NOMO-1 treated with DMSO at 0.1 percent for 48 hours (cell line): ENCODE data around the gene RNF152.

Experiments used
- DNase-seq: peaks from one replicate; lab custom pipeline; 2025; ENCODE audit not compliant: unreplicated experiment; lab: John Stamatoyannopoulos, UW

Gene RNF152

DNA sequence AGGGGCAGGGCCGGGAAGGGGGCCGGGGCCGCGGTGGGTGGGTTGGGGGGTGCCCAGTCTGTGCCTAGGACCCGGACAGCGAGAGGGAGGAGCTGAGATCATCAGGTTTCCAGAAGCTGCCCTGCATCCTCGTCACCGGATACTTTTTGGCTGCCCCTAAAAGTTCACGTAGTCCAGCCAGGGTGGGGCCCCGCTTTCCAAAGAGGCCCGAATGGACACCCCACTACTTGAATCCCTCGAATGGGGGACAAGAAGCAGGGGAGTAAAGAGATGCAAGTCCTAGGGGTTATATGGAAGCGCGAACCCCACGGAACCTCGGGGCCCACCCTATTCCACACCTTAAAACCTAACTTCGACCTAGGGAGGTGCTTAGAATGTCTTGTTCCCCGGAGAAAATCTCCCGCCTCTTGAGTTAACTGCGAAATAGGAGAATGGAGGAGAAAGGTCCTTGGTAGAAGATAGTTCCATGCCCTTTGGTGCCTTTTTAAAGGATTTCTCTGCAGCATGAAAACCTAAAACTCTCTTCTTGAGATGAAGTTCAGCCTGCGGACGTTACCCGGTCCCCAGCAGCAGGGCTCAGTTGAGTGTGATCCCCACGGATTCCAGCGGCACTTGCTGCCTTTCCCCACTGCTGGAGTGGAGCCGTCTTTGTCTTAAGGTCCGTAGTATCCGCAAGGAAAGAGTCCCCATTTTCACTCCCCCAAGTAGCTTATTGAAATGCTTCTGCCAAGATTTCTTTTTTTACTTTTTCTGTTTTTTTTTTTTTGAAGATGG, 2.1 kb upstream of the RNF152 start:
- DNase-seq = no peak

DNA sequence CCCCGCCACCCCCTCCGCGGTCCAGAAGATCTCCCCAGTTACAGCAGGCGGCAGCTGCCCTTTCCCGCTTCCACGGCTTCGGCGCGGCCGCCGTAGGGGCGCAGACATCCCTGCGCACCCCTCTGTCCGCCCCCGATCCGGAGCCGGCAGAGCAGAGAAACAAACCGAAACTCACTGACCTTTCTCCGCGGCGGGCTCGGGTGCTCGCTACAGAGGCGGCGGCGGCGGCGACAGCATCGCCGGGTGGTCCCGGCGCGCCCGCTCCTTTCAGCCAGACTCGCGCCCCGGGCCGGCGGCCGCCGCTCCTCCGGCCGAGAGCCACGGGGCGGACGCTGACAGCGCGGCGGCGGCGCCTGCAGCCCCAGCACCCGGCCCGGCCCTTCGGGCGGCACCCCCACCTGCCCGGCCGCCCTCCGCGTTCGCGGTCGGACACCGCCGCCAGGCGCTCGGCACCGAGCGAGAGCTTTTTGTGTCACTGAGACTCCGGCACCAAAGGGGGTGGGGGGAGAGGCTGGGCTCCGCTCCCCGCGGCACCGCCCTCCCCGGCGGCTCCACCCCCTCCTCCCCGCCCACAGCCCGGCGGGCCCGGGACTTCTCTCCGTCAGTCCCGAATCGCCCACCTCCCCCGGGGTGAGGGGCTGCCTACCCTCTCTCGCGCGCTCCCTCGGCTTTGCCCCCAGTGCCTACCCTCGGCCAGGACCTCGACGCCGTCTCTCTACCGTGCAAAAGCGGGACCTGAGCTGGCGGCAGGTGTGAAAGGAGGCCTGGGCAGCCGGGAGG, 1.4 kb upstream of the RNF152 start:
- DNase-seq = no peak

DNA sequence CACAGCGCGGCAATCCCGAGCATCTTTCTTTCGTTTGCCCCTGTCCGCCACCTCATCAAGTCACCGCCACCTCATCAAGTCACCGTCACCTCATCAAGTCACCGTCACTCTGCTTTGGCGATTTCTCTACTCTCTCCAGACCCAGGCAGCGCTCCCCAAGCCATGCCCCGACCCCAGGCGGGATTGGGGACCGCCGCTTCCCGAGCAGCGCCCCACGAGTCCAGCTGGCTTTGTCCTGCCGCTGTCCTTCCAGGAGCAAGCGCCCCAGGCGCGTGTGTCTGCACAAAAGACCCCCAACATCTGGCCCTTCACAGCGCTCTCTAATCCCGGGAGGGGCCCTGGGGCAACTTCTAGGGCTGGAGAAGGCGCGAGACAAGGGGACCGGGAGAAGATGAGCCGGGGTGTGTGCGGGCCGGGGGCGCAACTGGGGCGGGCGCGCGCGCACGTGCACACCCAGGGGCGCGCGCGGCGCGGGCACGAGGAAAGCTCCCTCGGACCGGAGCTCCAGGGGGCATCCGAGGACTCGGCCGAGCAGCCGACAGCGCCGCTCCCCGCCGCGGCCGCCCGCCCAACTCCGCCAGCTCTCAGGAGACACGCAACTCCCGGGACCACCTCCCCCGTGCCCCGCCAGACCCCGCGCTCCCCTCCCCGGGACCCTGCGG, 633 bp upstream of the RNF152 start:
- DNase-seq = no peak

DNA sequence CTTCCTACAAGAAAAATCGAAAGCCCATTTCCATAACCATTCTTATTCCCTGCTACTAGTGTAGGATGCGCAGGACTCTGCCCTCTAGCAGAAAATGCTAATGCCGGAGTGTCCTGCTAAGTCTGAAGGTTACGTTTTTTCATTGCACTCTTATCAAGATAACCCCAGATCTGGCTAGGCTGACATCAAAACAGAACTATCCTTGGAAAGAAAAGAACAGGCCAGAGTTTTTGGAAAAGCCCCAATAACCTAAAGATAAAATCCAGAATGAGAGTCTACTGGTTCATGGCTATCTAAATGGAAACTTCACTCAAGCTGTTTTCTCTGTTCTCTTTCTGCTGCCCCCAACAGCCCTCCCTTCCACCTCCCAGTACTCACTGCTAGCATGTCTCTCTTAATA, 913 bp downstream of the RNF152 start:
- DNase-seq = no peak

DNA sequence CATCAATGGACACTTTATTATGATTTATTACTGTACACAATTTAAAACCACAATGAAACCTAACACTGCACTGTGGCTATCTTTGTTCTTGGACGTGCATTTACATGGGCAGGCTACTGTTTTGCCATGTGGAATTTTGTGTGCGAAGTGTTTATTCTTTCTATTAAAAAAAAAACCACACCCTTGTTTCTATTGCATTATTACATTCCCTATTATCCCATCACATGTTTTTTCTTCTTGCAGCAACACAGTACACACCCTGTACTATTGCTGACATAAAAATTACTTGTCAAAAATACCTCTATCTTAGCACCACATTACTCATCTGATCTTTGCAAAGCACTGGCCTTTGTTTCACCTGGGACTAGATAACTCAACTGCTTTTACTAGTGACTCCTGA, 1.5 kb downstream of the RNF152 start:
- no peak for DNase-seq

DNA sequence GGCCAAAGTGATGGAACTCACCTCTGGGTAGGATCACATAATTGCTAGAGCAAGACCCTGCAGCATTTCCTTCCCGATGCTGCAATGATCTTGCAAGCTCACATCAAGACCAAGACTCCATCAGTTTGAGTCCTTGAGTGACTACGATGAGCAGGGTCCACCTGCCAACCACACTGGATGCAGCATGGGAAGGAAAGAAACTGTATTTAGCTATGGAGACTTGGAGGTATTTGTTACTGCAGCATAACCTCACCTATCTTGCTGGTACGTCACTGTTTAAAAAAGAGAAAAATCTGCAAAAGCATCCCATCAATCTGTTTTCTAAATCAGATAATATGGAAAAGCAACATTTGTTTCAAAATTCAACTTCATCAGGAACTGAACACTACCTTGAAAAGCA, 2.5 kb downstream of the RNF152 start:
- no peak for DNase-seq

DNA sequence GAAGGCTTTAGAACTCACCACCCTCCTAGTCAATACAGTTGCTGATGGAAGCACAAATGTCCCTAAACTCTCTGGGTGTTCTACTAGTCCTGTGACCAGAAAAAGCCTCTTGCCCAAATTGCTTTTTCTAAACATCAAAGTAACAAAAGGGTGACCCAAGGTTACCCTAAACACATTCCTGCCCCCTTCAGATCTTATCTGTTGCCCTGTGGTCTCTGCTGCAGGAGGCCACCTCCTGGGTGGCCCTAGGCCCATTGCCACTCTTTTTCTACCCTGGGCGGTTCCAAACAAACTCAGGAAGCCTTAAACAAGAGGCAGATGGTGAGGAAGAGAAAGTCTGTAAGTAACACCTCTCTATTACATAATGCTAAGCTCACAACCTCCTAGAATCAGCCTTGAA, 3.3 kb downstream of the RNF152 start:
- DNase-seq = no peak

DNA sequence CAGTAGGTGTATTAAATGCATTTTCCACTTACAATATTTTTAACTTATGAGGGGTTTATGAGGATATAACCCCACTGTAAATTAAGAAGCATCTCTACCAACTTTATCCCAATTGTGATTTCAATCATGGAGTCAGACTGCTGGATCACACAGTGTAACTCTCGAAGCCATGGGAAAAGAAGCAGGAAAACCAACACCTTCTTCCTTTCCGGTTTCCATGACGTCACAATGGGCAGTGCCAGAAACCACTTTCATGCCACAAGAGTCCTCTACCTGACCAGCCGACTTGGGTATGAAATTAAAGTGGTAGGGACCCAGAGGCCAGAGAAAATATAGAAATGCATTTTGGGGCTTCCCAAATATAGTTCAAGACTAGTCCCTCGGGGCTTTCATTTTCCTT, 4.2 kb downstream of the RNF152 start:
- DNase-seq = no peak

DNA sequence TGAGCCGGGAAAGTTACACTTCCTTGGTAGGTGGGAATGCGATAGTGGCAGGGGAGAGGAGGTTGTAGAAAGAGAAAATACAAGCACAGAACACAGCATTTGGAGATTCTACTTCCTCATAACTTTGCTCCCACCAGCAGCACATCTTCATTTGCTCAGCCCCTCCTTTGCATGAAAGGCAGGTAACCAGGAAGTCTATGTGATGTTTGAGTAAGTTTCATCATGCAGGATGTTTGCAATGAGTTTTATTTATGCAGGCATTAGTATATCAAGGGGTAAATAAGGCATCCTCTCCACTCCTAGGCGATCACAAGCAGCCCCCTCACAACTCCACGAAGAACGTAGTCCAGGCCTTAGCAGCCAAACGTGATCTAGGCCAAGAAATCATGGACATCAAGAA, 5.0 kb downstream of the RNF152 start:
- DNase-seq = no peak

DNA sequence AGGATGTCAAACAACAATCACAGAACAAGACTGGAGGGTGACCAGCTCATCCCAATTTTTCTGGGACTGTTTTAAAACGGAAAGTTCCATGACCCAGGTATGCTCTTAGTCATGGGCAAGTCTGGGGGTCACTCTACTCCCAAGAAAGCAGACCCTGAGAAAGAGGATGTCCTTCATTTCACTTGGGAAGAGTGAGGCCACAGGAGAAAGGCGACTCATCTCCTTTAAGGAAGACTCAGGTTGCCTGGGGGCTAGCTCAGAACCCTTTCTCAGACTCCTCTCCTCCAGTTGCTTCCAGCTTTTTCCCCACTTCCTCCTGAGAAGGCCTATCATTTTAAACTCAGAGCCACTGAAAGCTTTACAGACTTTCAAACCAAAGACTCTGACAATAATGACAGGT, 9.3 kb downstream of the RNF152 start:
- DNase-seq = no peak

DNA sequence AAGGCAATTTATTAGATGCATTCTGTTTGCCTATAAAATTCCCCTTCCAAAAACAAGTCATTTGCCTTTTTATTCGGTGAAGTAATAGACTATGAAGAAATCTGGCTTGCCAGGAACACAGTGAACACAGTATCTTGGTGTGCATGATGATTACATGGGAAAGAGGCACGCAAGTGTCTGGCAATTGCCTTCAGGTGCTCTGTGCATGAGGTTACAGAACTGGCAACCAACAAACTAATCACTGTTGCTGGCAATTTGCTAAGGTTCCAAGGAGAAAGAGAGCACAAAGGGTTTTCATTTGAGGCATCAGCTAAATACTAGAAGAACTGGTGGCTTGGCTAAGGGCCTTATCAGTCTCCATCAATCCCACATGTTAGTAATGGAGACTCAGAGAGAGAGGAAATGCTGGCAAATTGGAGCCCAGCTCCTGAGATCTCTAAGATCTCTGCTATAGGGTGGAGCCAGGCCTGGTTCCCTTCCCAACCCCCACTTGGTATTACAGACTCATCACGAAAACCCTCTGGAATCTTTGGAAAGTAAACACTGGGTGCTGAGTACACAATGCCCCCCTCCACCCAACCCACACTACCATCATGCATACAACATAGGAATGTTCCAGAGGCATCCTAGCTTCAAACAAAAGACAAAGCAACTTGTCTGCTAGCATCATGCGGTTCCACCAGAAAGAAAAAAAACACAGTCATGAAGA, 10.4 kb downstream of the RNF152 start:
- DNase-seq = no peak

DNA sequence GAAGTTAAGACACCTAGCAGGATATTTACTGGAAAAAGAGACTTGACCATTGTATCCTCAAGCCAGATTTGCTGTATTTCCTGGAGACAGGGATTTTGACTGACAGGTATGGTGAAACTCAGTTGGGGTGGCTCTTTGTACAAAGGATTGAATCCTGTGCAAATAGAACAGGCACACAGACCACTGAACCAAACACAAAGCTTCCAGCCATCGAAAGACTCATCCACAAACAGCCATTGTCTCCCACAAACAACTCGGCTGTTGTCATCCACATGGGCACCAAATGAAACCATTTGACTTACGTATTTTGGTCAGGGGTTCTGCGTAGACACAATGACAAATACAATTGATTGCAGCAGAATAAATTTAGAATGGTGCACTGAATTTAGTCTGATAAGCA, 15.9 kb downstream of the RNF152 start:
- DNase-seq = no peak

DNA sequence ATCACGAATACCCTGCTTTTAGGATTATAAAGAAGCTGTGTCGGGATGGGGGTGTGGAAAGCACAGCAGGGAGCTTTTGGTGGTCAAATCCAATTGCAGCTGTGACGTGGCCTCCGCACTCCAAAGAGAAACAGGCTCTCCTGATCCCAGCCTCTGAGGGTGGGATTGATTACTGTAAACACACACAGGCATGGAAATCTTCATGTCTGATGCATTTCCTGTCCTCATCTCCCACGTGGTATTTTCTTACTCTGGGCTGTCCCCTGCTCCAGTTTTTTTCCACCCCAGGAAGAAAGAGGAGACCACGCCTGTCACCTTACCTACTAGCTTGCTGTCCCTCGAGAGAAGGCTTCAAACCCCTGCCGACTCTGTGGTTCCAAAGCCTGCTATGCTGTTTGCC, 22.7 kb downstream of the RNF152 start:
- no peak for DNase-seq

DNA sequence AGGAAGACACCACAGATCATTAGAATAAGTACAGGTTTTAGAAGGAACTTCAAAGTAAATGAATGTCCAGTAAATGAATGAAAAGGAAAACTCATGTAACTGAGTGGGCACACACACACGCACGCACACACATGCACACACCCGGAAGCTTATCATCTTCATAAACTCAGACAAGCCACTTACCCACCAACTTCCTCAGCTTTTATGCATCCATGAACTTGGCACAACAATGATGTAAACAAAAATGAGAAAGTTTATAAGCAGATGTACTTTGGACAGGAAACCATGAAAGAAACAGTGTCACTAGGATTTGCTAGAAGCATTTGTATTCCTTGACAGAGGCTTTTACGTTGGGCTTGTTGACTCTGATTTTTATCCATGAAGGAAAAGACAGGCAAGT, 23.2 kb downstream of the RNF152 start:
- no peak for DNase-seq

DNA sequence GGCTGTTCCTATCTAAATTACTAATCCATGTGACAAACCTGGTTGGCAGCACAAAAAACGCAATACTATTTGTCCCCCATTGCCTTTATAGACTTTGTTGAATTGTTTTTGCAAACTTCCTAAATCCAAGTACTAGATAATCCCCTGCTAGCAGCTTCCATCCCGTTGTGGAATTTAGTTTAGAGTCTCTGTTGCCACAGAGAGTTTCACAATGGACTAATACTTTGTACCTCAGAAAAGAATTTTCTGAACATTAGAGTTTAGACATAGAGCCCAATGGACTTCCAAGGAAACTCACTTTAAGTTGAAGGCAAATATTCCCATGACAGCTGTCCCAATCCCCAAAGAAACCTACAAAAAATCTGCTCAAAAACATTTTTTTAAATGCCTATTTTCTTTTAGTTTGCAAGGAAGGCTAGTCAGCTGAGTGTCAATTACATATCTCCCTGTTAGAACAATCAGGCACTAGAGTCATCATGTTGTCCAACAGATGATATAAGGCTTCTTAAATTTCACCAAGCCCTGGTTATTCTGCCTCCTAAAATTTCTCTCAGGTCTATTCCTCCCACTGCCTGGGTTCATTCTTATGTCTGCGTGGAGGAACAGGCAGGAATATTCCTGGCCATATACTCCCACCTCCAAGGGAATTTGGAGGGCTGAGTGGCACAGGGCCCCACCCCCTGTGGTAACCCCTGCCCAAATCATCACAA, 27.2 kb downstream of the RNF152 start:
- DNase-seq = no peak

DNA sequence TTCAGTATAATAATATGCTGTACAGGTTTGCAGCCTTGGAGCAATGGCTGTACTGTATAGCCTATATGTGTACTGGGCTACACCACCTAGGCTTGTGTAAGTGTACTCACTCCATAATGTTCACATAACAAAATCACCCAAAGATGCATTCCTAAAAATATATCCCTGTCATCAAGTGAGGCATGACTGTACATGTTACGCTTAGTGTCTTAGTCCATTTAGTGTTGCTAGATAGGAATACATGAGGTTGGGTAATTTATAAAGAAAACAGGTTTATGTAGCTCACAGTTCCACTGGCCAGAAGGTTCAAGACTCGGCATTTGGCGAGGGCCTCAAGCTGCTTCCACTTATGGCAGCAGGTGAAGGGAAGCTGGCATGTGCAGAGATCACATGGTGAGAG, 31.4 kb downstream of the RNF152 start:
- no peak for DNase-seq

DNA sequence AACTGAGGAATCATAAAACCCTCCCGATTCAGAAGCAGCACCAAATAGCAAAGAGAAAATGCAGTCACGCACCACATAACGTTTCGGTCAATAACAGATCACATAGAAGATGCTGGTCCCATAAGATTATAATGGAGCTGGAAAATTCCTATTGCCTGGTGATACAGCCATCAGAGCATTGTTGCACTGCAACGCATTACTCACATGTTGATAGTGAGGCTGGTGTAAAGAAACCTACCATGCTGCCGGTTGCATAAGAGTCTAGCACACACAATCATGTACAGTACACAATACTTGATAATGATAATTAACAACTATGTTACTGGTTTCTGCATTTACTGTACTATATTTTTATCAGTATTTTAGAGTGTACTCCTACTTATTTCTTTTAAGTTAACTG, 32.5 kb downstream of the RNF152 start:
- DNase-seq = no peak

DNA sequence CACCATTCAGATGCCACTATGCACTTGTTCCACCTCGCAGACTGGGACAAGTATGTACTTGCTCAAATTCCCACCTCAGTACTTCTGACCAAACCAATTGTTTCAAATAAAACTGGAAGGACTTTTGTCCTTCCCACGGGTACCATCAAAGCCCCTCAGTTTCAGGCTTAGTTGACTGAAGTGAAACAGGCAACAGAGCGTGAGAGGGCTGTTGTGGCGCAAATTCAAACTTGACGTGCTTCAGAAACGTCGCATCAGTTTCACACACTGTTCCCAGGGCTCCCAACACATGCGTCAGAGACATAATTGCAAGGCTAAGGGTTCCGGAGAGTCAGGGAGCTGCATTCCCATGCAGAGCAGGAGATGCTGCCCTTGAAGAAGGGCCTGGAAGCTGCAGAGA, 33.7 kb downstream of the RNF152 start:
- DNase-seq = no peak

DNA sequence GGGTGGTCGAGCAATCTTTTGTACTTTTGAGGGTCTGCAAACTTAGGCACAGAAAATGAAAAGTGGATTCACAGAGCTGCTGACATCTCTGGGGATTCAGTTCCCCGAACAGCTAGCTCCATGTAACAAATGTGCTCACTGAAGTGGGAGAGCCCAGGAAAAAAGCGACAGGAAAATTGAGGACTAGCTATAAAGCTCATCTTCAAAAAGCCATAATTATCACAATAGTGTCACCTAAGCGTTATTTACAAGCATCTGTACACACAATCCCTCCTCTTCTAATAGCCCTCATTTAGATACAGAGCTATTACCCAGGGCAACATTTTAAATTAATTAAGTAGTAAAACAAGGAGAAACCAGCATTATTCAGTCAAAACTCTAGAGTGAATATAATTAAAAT, 36.1 kb downstream of the RNF152 start:
- DNase-seq = no peak

DNA sequence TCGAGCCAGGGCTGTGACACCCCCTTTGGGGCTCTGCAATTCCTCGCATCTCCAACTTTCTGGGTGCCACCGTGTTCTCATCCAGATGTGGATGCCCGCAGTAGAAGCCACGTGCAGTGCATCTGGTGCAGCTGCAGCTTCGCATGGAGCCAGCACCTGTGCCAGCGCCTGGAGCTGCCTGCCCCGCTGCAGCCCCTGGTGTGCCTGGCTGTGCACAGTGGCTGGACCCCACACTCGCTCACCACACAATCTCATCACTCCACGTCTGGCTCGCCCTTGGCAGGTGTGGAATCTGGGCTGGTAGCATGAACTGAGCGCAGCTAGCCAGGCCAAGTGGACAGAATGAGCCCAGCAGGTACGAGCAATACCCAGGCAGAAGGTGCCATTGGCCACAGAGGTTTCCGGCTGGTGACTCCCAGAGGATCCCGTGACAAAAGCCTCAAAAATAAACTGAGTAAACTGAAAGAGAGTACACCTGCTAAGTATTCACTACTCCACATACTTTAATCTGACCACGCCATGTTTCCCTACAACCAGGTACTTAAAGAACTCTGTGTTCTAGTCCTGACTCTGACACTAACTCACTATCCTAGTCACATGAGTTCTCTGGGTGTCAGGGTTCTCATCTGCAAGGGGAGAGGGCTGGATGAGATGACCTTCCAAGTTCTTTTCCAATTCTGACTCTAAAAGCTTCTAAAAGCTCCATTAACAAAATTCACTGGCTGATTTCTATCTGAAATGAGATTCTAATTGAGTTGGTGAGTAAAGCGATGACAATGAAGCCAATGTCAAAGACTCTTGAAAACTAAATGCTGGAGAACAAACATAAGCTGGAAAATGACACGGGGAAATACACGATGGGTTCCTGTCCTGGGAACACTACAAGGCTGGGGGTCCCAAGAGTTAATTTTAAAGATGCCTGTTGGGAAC, 37.1 kb downstream of the RNF152 start:
- DNase-seq = no peak
